ENCODE data around the gene ENAH.

ENAH gene

DNA sequence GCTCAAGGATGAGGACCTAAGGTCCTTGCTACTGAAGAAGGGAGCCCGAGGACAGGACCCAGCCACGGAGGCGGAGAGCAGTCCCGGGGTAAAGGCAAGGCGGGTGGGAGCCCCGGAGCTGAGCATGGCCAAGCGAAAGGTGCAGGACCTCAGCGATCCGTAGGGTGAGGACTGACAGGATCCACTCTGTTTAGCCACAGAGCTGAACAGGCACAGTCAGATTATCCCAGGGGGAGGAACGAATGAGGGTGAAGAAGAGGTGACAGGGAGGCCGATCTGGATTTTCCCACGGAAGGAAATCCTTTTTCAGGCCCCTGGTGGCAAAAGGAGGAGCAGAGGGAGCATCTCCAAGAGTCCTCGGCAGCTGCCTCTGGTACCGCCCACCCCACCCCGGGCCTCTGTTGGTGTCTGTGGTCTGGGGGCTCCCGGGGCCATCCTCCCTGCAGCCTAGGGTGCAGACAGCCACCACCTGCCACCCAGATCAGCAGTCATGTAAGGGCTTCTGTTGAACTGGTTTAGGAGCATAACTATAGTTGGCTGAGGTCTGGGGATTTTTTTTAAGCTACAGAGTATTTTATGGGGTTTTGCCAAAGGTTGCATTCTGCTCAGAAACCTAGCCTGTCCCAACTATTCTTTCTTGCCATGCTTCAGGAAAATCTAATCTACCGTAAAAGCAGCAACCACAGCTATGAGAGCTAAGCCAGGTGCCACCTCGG lies 192.7 kb downstream of the ENAH start:
- TF ChIP-seq POLR2AphosphoS5 (IDR thresholded peaks at IDR 0.05; ENCODE audit: borderline replicate concordance, low read depth, low read length) = no peak
- no peak for TF ChIP-seq EZH2 (IDR thresholded peaks at IDR 0.05)
- no peak for TF ChIP-seq FOXP2 (optimal IDR thresholded peaks at IDR 0.05; ENCODE audit: control extremely low read depth, extremely low read length, insufficient read depth)
- Histone ChIP-seq H3K9me3 (ENCODE audit: low read depth, low read length) (no peaks in the 10 kb centered on the region), H3K36me3 (ENCODE audit: insufficient read depth, low read length) (no peaks in the 10 kb centered on the region), H3K27ac (no peak overlapping the region), H3K4me3 (no peak overlapping the region), H3K9ac (ENCODE audit: insufficient read length) (no peak overlapping the region)
- DNase-seq (ENCODE audit: low read depth, low spot score) = no peak

- no peak for DNase-seq (ENCODE audit: low read depth, low spot score)
- no peak for TF ChIP-seq EZH2 (IDR thresholded peaks at IDR 0.05)
- no peak for TF ChIP-seq POLR2AphosphoS5 (IDR thresholded peaks at IDR 0.05; ENCODE audit: borderline replicate concordance, low read depth, low read length)
- no peak for TF ChIP-seq FOXP2 (optimal IDR thresholded peaks at IDR 0.05; ENCODE audit: control extremely low read depth, extremely low read length, insufficient read depth)
- Histone ChIP-seq H3K9me3 (ENCODE audit: low read depth, low read length) (no peaks in the 10 kb centered on the region), H3K36me3 (ENCODE audit: insufficient read depth, low read length) (no peaks in the 10 kb centered on the region), H3K9ac (ENCODE audit: insufficient read length) (no peak overlapping the region), H3K4me3 (no peak overlapping the region), H3K27ac (no peak overlapping the region)
Measured at GRCh38 chr1:225458222-225458631, 194.7 kb downstream of the ENAH start.

DNA sequence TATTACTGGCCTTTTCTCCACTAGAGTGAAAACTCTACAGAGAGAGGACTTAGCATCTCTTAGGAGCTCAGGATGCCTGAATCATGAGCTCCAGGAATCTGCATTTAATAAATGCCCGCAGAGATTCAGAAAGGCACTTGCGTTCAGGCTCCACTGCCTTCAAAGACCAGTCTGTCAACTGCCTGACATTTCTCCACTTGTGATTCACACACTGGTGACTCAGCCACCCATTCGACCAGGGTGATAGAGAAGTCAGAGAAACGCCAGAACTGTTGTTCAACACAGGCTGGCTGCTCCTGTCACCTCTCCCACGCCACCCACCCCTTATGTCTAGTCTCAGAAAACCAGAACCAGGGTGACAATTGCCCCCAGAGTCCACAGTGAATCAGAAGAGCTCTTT lies 198.2 kb downstream of the ENAH start:
- no peak for DNase-seq (ENCODE audit: low read depth, low spot score)
- no peak overlapping the region for H3K4me3 ChIP-seq

DNA sequence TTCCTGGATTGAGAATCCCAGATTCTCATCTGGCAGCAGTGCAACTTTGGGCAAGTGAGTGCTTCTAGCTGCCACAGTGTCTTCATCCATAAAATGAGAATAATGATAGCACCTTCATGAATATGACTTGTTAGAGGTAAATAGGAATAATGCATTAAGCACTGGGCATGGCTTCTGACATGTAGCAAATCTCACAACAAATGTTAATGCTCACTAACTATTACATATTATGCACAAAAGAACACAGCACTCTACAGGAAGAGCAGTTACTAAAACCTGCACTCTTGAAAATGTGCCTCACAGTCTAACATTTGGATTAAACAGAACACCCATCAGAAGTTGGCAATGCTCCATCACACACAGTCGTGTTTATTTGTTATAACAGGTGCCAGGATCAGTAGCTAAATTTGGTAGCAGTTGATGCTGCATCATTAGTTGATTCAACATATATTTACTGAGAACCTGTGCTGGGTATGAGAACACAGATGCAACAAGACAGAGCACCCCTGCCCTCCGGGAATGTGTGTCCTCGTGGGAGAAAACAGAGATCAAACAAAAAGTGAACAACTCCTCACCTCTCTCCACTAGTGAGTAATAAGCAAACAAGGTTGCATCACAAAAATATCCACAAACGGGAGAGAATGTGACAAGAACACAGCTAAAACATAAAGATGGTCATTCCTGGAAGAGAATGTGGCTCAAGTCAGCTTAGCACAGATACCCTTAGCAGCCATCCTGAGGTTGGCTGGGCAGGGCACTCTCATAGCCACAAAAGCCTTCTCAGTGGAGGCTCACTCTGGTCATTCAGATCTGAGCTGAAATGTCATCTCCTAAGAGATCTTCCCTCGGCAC lies 198.9 kb downstream of the ENAH start:
- H3K9me3 ChIP-seq (ENCODE audit: low read depth, low read length) = no peaks in the 10 kb centered on the region
- H3K4me3 ChIP-seq = no peak overlapping the region
- TF ChIP-seq FOXP2 (optimal IDR thresholded peaks at IDR 0.05; ENCODE audit: control extremely low read depth, extremely low read length, insufficient read depth) (no peak), POLR2AphosphoS5 (IDR thresholded peaks at IDR 0.05; ENCODE audit: borderline replicate concordance, low read depth, low read length) (no peak), EZH2 (IDR thresholded peaks at IDR 0.05) (no peak)
- no peak overlapping the region for H3K27ac ChIP-seq
- DNase-seq (ENCODE audit: low read depth, low spot score) = no peak
- no peak overlapping the region for H3K9ac ChIP-seq (ENCODE audit: insufficient read length)
- no peaks in the 10 kb centered on the region for H3K36me3 ChIP-seq (ENCODE audit: insufficient read depth, low read length)

More for the DNA sequence above, 198.2 kb downstream of the ENAH start:
- TF ChIP-seq POLR2AphosphoS5 (IDR thresholded peaks at IDR 0.05; ENCODE audit: borderline replicate concordance, low read depth, low read length) (no peak), FOXP2 (optimal IDR thresholded peaks at IDR 0.05; ENCODE audit: control extremely low read depth, extremely low read length, insufficient read depth) (no peak), EZH2 (IDR thresholded peaks at IDR 0.05) (no peak)
- H3K27ac ChIP-seq = no peak overlapping the region
- no peak overlapping the region for H3K9ac ChIP-seq (ENCODE audit: insufficient read length)
- no peaks in the 10 kb centered on the region for H3K9me3 ChIP-seq (ENCODE audit: low read depth, low read length)
- no peaks in the 10 kb centered on the region for H3K36me3 ChIP-seq (ENCODE audit: insufficient read depth, low read length)

- Histone ChIP-seq H3K9me3 (ENCODE audit: low read depth, low read length) (no peaks in the 10 kb centered on the region), H3K9ac (ENCODE audit: insufficient read length) (no peak overlapping the region), H3K27ac (no peak overlapping the region), H3K4me3 (no peak overlapping the region), H3K36me3 (ENCODE audit: insufficient read depth, low read length) (no peaks in the 10 kb centered on the region)
- TF ChIP-seq POLR2AphosphoS5 (IDR thresholded peaks at IDR 0.05; ENCODE audit: borderline replicate concordance, low read depth, low read length) (no peak), EZH2 (IDR thresholded peaks at IDR 0.05) (no peak)
- no peak for DNase-seq (ENCODE audit: low read depth, low spot score)
Measured at GRCh38 chr1:225451840-225452515, 200.9 kb downstream of the ENAH start.

GRCh38 chr1:225451340-225451739 lies 201.6 kb downstream of the ENAH start:
- TF ChIP-seq POLR2AphosphoS5 (IDR thresholded peaks at IDR 0.05; ENCODE audit: borderline replicate concordance, low read depth, low read length) (no peak), FOXP2 (optimal IDR thresholded peaks at IDR 0.05; ENCODE audit: control extremely low read depth, extremely low read length, insufficient read depth) (no peak), EZH2 (IDR thresholded peaks at IDR 0.05) (no peak)
- Histone ChIP-seq H3K4me3 (no peak overlapping the region), H3K9ac (ENCODE audit: insufficient read length) (no peak overlapping the region), H3K36me3 (ENCODE audit: insufficient read depth, low read length) (no peaks in the 10 kb centered on the region), H3K27ac (no peak overlapping the region), H3K9me3 (ENCODE audit: low read depth, low read length) (no peaks in the 10 kb centered on the region)
- DNase-seq (ENCODE audit: low read depth, low spot score) = no peak

GRCh38 chr1:225450491-225451191 lies 202.3 kb downstream of the ENAH start:
- TF ChIP-seq FOXP2 (optimal IDR thresholded peaks at IDR 0.05; ENCODE audit: control extremely low read depth, extremely low read length, insufficient read depth) = no peak
- TF ChIP-seq EZH2 (IDR thresholded peaks at IDR 0.05) = no peak
- TF ChIP-seq POLR2AphosphoS5 (IDR thresholded peaks at IDR 0.05; ENCODE audit: borderline replicate concordance, low read depth, low read length) = no peak
- H3K9me3 ChIP-seq (ENCODE audit: low read depth, low read length) = no peaks in the 10 kb centered on the region
- no peak overlapping the region for H3K4me3 ChIP-seq
- H3K9ac ChIP-seq (ENCODE audit: insufficient read length) = no peak overlapping the region
- no peak for DNase-seq (ENCODE audit: low read depth, low spot score)
- H3K36me3 ChIP-seq (ENCODE audit: insufficient read depth, low read length) = no peaks in the 10 kb centered on the region
- H3K27ac ChIP-seq = no peak overlapping the region

GRCh38 chr1:225449774-225450173 lies 203.1 kb downstream of the ENAH start:
- Histone ChIP-seq H3K4me3 (no peak overlapping the region), H3K27ac (no peak overlapping the region), H3K9me3 (ENCODE audit: low read depth, low read length) (no peaks in the 10 kb centered on the region), H3K9ac (ENCODE audit: insufficient read length) (no peak overlapping the region), H3K36me3 (ENCODE audit: insufficient read depth, low read length) (no peaks in the 10 kb centered on the region)
- DNase-seq (ENCODE audit: low read depth, low spot score) = no peak
- no peak for TF ChIP-seq POLR2AphosphoS5 (IDR thresholded peaks at IDR 0.05; ENCODE audit: borderline replicate concordance, low read depth, low read length)
- TF ChIP-seq EZH2 (IDR thresholded peaks at IDR 0.05) = no peak
- no peak for TF ChIP-seq FOXP2 (optimal IDR thresholded peaks at IDR 0.05; ENCODE audit: control extremely low read depth, extremely low read length, insufficient read depth)

Measured in SK-N-MC (cell line).